Fibroblast of lung (primary cell): ENCODE measurements around the gene MITF. TPM values are rescaled to one million over a fixed set of nuclear protein-coding genes. Genes with fewer than 3 reads are reported as not detected.

Experiments
- DNase-seq, 2 donors: peaks; one replicate each; pipeline versions ENCODE4 v3.0.0 to v3.0.0-alpha.2; 2010; ENCODE audit warnings: low read depth in 2 of 2
- H2AFZ ChIP-seq: 2 replicates; pipeline ENCODE4 v1.5.1; 2012; ENCODE audit warnings: low read length, control low read depth, inconsistent platforms
- H3K27ac ChIP-seq: 2 replicates; pipeline ENCODE4 v1.5.1; 2011; ENCODE audit warnings: low read length, control low read depth; ENCODE audit not compliant: insufficient read depth
- H3K27me3 ChIP-seq: 2 replicates; pipeline ENCODE4 v1.5.1; 2011; ENCODE audit warnings: mild to moderate bottlenecking, low read length; ENCODE audit not compliant: control insufficient read depth, insufficient read depth
- H3K36me3 ChIP-seq: 2 replicates; pipeline ENCODE4 v1.5.1; 2011; ENCODE audit warnings: low read length; ENCODE audit not compliant: control insufficient read depth, insufficient read depth
- H3K4me1 ChIP-seq: 2 replicates; pipeline ENCODE4 v1.5.1; 2011; ENCODE audit warnings: low read length; ENCODE audit not compliant: control insufficient read depth, insufficient read depth; ENCODE audit errors: extremely low read depth
- H3K4me2 ChIP-seq: 2 replicates; pipeline ENCODE4 v1.5.1; 2011; ENCODE audit warnings: low read length, control low read depth; ENCODE audit not compliant: insufficient read depth; ENCODE audit errors: extremely low read depth
- H3K4me3 ChIP-seq, 4 experiments: fragments of 200-600 bp in 1 of 4; sonication (generic) in 1 of 4; replicated peaks in 1 of 4; 2 replicates each; pipeline ENCODE4 v1.5.1; 2011 to 2016; ENCODE audit warnings: low read length in 4 of 4, low read depth in 3 of 4, mild to moderate bottlenecking in 3 of 4, control low read depth in 2 of 4, inconsistent platforms in 1 of 4, mixed read lengths in 1 of 4; ENCODE audit not compliant: insufficient read depth in 1 of 4; ENCODE audit errors: control extremely low read depth in 1 of 4
- H3K79me2 ChIP-seq: 2 replicates; pipeline ENCODE4 v1.5.1; 2012; ENCODE audit warnings: mild to moderate bottlenecking, low read length, inconsistent platforms; ENCODE audit not compliant: control insufficient read depth, insufficient read depth
- H3K9ac ChIP-seq: 2 replicates; pipeline ENCODE4 v1.5.1; 2011; ENCODE audit warnings: mild to moderate bottlenecking, low read length, control low read depth; ENCODE audit not compliant: insufficient read depth
- H3K9me3 ChIP-seq: 2 replicates; pipeline ENCODE4 v1.5.1; 2012; ENCODE audit warnings: low read depth, low read length; ENCODE audit not compliant: control insufficient read depth, insufficient read depth
- H4K20me1 ChIP-seq: 2 replicates; pipeline ENCODE4 v1.5.1; 2011; ENCODE audit warnings: low read length; ENCODE audit not compliant: control insufficient read depth, insufficient read depth; ENCODE audit errors: extremely low read depth
- EZH2 ChIP-seq: IDR thresholded peaks from 2 replicates; pipeline ENCODE4 v1.5.1; 2012; ENCODE audit warnings: low read length, control low read depth, mild to moderate bottlenecking; ENCODE audit errors: missing control alignments
- polyA plus RNA-seq, 2 donors: library from polyadenylated mRNA; depleted of rRNA in 1 of 2; stranded (reverse) in 1 of 2; unstranded in 1 of 2; fragments of >200 nt; gene quantifications; 2 replicates each; pipeline ENCODE4 v1.2.1, GENCODE V29; 2011 to 2012; ENCODE audit warnings: missing spikeins in 1 of 2
- total RNA-seq: library from RNA; depleted of rRNA; stranded (reverse); fragments of >200 nt; gene quantifications from 2 replicates; pipeline ENCODE4 v1.2.1, GENCODE V29; 2014
- TF ChIP-seq, protein P1 (sequence below), 2 donors: IDR thresholded peaks in 1 of 2; conservative IDR thresholded peaks in 1 of 2; 1 replicate in 1 of 2; 2 replicates in 1 of 2; pipeline ENCODE4 v1.5.1; 2011 to 2012; ENCODE audit warnings: low read length in 2 of 2, control low read depth in 1 of 2, inconsistent platforms in 1 of 2, low read depth in 1 of 2, mild to moderate bottlenecking in 1 of 2

MITF gene
- total and polyA plus RNA-seq, 2 donors (not counting 1 experiment from before 2014, with no cell fraction given), result 31.6 to 34.3 TPM

DNA sequence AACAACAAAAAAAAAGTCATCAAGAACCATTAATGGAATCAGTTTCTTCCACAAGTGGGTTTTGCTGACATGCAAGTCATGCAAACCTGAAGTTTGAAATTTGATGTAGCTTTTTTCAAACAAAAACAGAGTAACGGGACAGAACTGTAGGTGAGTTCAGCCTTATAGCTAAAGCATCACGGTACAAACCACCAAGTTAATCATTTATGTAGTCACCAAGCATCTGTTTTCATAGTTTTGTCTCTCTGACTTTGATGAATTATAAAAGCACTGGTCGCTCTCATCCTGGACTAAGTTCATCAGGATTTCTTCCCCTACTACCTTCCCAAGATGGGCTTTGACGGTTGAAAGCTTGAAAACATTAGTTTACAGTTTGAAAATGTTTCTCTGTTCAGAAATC lies 143.3 kb downstream of the MITF start:
- DNase-seq, result no peak
- Histone ChIP-seq H3K36me3 (no peaks in the 10 kb centered on the region), H3K4me2 (no peak overlapping the region), H3K79me2 (no peaks in the 10 kb centered on the region), H2AFZ (no peak overlapping the region), H3K9ac (no peak overlapping the region), H4K20me1 (no peaks in the 10 kb centered on the region), H3K27ac (no peak overlapping the region), H3K9me3 (no peaks in the 10 kb centered on the region), H3K27me3 (no peaks in the 10 kb centered on the region), H3K4me1 (no peaks in the 10 kb centered on the region), H3K4me3 (no peak overlapping the region)
- no peak for TF ChIP-seq EZH2

DNA sequence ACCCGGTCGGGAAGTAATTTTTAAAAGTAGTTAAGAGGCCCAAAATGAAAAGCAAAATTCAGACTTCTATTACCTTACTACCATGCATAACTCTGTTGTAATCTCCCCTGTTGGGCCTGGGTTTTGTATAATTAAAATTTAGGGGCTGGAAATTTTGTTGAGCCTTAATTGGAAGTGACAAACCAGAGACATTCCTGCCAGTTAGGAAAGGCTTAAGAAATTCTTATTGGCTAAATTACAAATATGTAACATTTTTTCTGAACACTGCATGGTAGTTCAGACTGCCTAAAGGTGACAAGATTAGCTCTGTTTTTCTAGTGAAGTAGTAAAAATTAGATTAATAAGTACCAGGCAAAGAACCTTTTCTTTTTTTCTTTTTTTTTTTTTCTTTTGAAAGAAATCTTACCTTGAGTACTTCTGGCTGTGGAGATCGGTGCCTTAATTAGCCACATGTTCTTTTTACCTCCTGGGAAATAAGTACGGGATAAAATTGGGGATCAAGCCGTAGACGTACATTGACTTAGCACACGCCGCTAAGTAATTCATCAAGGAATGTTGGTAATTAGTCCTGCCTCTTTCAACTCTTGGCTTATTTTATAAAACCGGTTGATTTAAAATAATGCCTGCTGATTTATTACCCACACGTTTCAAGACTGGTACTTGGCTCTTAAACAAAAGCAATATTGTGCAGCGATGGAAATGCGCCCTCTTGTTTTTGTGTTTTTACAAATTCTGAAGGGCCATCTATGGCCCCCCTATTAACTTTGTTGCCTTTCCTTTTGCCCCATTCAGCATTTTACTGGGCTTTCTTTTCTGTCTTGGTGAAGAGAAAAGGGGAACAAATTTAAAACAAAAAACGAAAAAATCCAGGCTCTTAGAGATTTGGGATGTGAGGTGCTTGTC lies 149.0 kb downstream of the MITF start:
- Histone ChIP-seq H2AFZ (no peak overlapping the region), H3K79me2 (no peaks in the 10 kb centered on the region), H3K4me2 (no peak overlapping the region), H3K4me3 (no peak overlapping the region), H3K4me1 (peaks cover 4% of the 10 kb centered on the region), H3K36me3 (no peaks in the 10 kb centered on the region), H3K27me3 (no peaks in the 10 kb centered on the region), H4K20me1 (no peaks in the 10 kb centered on the region), H3K27ac (no peak overlapping the region), H3K9ac (no peak overlapping the region), H3K9me3 (no peaks in the 10 kb centered on the region)
- DNase-seq, result no peak
- TF ChIP-seq, protein P1, sequence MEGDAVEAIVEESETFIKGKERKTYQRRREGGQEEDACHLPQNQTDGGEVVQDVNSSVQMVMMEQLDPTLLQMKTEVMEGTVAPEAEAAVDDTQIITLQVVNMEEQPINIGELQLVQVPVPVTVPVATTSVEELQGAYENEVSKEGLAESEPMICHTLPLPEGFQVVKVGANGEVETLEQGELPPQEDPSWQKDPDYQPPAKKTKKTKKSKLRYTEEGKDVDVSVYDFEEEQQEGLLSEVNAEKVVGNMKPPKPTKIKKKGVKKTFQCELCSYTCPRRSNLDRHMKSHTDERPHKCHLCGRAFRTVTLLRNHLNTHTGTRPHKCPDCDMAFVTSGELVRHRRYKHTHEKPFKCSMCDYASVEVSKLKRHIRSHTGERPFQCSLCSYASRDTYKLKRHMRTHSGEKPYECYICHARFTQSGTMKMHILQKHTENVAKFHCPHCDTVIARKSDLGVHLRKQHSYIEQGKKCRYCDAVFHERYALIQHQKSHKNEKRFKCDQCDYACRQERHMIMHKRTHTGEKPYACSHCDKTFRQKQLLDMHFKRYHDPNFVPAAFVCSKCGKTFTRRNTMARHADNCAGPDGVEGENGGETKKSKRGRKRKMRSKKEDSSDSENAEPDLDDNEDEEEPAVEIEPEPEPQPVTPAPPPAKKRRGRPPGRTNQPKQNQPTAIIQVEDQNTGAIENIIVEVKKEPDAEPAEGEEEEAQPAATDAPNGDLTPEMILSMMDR (conservative IDR thresholded peaks at IDR 0.05 in 1 of 2, IDR thresholded peaks at IDR 0.05 in 1 of 2; ENCODE audit: low read depth in 1 of 2, low read length in 2 of 2), result no peak
- TF ChIP-seq EZH2, result no peak

DNA sequence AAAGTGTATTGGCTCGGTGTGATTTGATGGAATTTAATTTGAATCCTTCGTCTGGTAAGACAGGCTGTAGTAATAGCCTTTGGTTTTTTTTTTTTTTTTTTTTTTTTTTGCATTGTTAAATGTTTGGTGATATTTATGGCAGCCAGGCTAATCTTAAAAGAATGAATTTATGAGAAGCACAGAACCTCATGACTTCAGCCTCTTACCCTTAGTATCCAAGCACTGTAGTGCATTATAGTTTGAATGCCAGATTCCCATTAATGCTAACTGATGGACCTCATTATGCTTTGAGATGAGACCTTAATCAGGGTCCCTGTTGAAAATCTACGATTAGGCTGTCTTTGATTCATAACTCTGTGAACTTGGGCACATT lies 149.7 kb downstream of the MITF start:
- H3K79me2 ChIP-seq, result no peaks in the 10 kb centered on the region
- H2AFZ ChIP-seq, result no peak overlapping the region
- no peaks in the 10 kb centered on the region for H3K36me3 ChIP-seq
- TF ChIP-seq, protein P1 (conservative IDR thresholded peaks at IDR 0.05 in 1 of 2, IDR thresholded peaks at IDR 0.05 in 1 of 2; ENCODE audit: low read depth in 1 of 2, low read length in 2 of 2), result no peak
- no peak for TF ChIP-seq EZH2
- H3K4me2 ChIP-seq, result no peak overlapping the region
- no peak overlapping the region for H3K4me3 ChIP-seq
- no peak for DNase-seq
- no peak overlapping the region for H3K9ac ChIP-seq
- peaks cover 4% of the 10 kb centered on the region for H3K4me1 ChIP-seq
- no peak overlapping the region for H3K27ac ChIP-seq
- H3K9me3 ChIP-seq, result no peaks in the 10 kb centered on the region
- H4K20me1 ChIP-seq, result no peaks in the 10 kb centered on the region
- H3K27me3 ChIP-seq, result no peaks in the 10 kb centered on the region
